Endodermal cell (in vitro differentiated cells): Measurements from ENCODE around the gene MAP3K6. TPM values are rescaled to one million over a fixed set of nuclear protein-coding genes. Genes with fewer than 3 reads are reported as not detected.
A peak's percentile ranks its signal among the peaks of the same experiment; 100 is the strongest.

Experiments used
- DNase-seq: peaks from one replicate; pipeline ENCODE4 v3.0.0-alpha.2; 2017
- H3K27ac ChIP-seq: 2 replicates; pipeline ENCODE4 v1.5.1; 2013; ENCODE audit warnings: mild to moderate bottlenecking, low read depth, low read length, moderate library complexity
- H3K27me3 ChIP-seq: 2 replicates; pipeline ENCODE4 v1.6.1; 2013; ENCODE audit warnings: mild to moderate bottlenecking, low read length, moderate library complexity; ENCODE audit not compliant: insufficient read depth, control insufficient read depth, poor library complexity, severe bottlenecking
- H3K36me3 ChIP-seq: 2 replicates; pipeline ENCODE4 v1.7.0; 2013; ENCODE audit warnings: mild to moderate bottlenecking, low read length, moderate library complexity; ENCODE audit not compliant: control insufficient read depth, insufficient read depth
- H3K4me1 ChIP-seq: one replicate; pipeline ENCODE4 v1.7.0; 2013; ENCODE audit warnings: low read length; ENCODE audit not compliant: control insufficient read depth, insufficient read depth
- H3K4me3 ChIP-seq: 2 replicates; pipeline ENCODE4 v1.5.1; 2013; ENCODE audit warnings: mild to moderate bottlenecking, low read length, moderate library complexity
- H3K9ac ChIP-seq: 2 replicates; pipeline ENCODE4 v1.6.1; 2013; ENCODE audit warnings: mild to moderate bottlenecking, low read length, moderate library complexity; ENCODE audit not compliant: poor library complexity, severe bottlenecking; ENCODE audit errors: extremely low read depth
- H3K9me3 ChIP-seq: 2 replicates; pipeline ENCODE4 v1.6.1; 2013; ENCODE audit warnings: mild to moderate bottlenecking, low read length, moderate library complexity; ENCODE audit not compliant: control insufficient read depth
- H3K27ac Mint-ChIP-seq: 2 replicates; pipeline ENCODE4 v1.8.0; 2020; ENCODE audit warnings: mixed read lengths
- H3K27me3 Mint-ChIP-seq: 2 replicates; pipeline ENCODE4 v1.8.0; 2021; ENCODE audit warnings: mild to moderate bottlenecking, mixed read lengths; ENCODE audit not compliant: insufficient read depth
- H3K36me3 Mint-ChIP-seq: 2 replicates; pipeline ENCODE4 v1.8.0; 2020; ENCODE audit warnings: low read depth, mixed read lengths
- H3K4me1 Mint-ChIP-seq: 2 replicates; pipeline ENCODE4 v1.8.0; 2020; ENCODE audit warnings: mixed read lengths
- H3K4me3 Mint-ChIP-seq: 2 replicates; pipeline ENCODE4 v1.8.0; 2020; ENCODE audit warnings: mild to moderate bottlenecking, moderate library complexity, mixed read lengths
- H3K9me3 Mint-ChIP-seq: 2 replicates; pipeline ENCODE4 v1.8.0; 2020; ENCODE audit warnings: mild to moderate bottlenecking, mixed read lengths
- WGBS, 2 experiments: methylation state at CpG; one replicate each; pipeline versions ENCODE4 v1.1.5 to v1.1.7; 2013; ENCODE audit warnings: missing lambda C conversion rate in 2 of 2, mixed read lengths in 1 of 2; ENCODE audit not compliant: insufficient coverage in 1 of 2, insufficient read length in 1 of 2; 5-methylcytosine and 5-hydroxymethylcytosine counted together
- total RNA-seq, 2 donors: library from RNA; stranded (reverse); fragmentation: NEBNext Ultra II Directional in 1 of 2; extraction: Animal tissue kit (Norgen Biotek cat#: 25700) in 1 of 2; gene quantifications; 2 replicates in 1 of 2; 3 replicates in 1 of 2; pipeline ENCODE4 v1.2.1, GENCODE V29; 2021
- TF ChIP-seq, protein P1 (sequence below): fragments of 200-600 bp; sonication (generic); conservative IDR thresholded peaks from 2 replicates; pipeline ENCODE4 v1.5.0; 2021; ENCODE audit warnings: antibody characterized with exemption, mild to moderate bottlenecking

Gene MAP3K6
- total RNA-seq, 2 donors from 2014 or later: 6.6 to 11.5 TPM

DNA sequence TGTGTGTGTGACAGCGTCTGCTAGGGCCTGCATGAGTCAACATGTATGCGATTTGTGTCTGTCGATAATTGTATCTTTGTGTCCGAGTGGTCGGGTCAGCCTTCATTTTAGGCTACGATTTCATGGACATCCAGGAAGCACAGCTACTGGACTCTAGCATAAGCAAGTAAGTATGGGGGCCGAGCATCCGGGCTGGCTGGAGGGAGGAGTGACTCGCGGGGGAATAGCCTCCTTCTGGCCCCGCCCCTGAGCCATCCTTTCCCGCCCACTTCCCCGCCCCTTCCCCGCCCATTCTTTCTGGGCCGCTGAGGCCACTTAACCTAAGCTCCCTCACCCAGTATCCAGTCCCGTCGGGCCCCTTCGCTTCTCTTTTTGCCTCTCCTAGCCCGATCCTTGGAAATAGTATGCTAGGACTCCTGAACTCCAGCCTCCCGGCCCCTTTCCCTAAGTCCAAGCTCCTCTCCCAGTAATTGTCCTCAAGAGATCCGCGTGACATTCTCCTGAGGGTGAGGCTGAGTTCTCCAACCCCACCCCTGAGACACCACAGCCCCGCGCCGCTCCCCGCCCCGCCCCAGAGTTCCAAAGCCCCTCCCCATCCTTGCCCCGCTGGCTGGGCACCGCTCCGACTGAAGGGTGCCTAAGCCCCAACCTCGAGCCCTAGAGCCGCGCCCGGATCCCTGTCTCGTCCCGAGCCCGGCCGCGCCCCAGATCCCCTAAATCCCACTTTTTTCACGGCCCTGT is 1.2 kb downstream of the MAP3K6 start:
- Mint-ChIP-seq H3K27me3 (peaks cover 31% of the 10 kb centered on the region), H3K27ac (peak overlapping the region; percentile 85), H3K9me3 (no peaks in the 10 kb centered on the region), H3K4me3 (peak overlapping the region; percentile 70), H3K36me3 (no peaks in the 10 kb centered on the region), H3K4me1 (peaks cover 12% of the 10 kb centered on the region)
- TF ChIP-seq, protein P1, sequence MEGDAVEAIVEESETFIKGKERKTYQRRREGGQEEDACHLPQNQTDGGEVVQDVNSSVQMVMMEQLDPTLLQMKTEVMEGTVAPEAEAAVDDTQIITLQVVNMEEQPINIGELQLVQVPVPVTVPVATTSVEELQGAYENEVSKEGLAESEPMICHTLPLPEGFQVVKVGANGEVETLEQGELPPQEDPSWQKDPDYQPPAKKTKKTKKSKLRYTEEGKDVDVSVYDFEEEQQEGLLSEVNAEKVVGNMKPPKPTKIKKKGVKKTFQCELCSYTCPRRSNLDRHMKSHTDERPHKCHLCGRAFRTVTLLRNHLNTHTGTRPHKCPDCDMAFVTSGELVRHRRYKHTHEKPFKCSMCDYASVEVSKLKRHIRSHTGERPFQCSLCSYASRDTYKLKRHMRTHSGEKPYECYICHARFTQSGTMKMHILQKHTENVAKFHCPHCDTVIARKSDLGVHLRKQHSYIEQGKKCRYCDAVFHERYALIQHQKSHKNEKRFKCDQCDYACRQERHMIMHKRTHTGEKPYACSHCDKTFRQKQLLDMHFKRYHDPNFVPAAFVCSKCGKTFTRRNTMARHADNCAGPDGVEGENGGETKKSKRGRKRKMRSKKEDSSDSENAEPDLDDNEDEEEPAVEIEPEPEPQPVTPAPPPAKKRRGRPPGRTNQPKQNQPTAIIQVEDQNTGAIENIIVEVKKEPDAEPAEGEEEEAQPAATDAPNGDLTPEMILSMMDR: no peak
- Histone ChIP-seq H3K9ac (no peak overlapping the region), H3K36me3 (no peaks in the 10 kb centered on the region), H3K27ac (peak overlapping the region; percentile 59), H3K4me1 (no peaks in the 10 kb centered on the region), H3K27me3 (peaks cover 15% of the 10 kb centered on the region), H3K4me3 (peak overlapping the region; percentile 88), H3K9me3 (no peaks in the 10 kb centered on the region)
- WGBS, 2 experiments: 9 to 27% methylated on average over 12 to 40 of the region's 40 CpGs
- peak; percentile 97 for DNase-seq

DNA sequence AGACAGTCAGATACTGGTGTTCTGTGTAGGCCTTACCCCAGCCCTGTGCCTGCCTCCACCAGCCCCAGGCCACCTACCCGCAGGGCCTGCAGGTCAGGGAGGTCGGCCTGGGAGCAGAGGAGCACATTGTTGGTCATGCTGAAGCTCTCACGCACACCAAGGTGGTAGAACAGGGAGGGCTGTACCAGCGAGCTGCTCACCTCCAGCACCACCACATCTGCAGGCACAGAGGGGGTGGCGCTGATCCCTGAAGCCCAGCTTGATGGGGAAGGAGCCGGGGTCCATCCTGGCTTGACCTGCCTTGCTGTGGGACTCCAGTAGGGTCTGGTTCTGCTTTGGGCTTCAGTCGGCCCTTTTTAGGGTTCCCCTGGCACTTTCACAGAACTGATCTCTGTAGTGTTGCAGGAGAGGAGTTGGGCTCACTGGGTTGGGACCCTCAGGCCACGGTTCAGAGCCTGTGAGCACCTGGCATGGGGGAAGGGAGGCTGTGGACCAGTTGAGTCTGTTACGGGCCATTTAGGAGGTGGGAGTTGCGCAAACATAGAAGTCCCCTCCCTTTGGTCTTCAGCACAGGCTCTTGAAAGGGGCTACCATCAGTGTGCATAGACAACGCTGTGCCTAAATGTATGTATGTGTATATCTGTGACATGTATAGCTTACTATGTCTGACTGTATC is 1.9 kb downstream of the MAP3K6 start:
- no peaks in the 10 kb centered on the region for H3K9me3 Mint-ChIP-seq
- H3K36me3 Mint-ChIP-seq: no peaks in the 10 kb centered on the region
- no peak overlapping the region for H3K4me3 ChIP-seq
- no peak overlapping the region for H3K27ac Mint-ChIP-seq
- peaks cover 36% of the 10 kb centered on the region for H3K27me3 Mint-ChIP-seq
- no peak overlapping the region for H3K9ac ChIP-seq
- H3K36me3 ChIP-seq: no peaks in the 10 kb centered on the region
- H3K27ac ChIP-seq: no peak overlapping the region
- peaks cover 15% of the 10 kb centered on the region for H3K4me1 Mint-ChIP-seq
- TF ChIP-seq, protein P1: no peak
- peaks cover 21% of the 10 kb centered on the region for H3K27me3 ChIP-seq
- no peaks in the 10 kb centered on the region for H3K4me1 ChIP-seq
- DNase-seq: no peak
- H3K9me3 ChIP-seq: no peaks in the 10 kb centered on the region
- WGBS, 2 experiments: 81 to 86% methylated on average over 5 to 11 of the region's 11 CpGs
- H3K4me3 Mint-ChIP-seq: no peak overlapping the region

DNA sequence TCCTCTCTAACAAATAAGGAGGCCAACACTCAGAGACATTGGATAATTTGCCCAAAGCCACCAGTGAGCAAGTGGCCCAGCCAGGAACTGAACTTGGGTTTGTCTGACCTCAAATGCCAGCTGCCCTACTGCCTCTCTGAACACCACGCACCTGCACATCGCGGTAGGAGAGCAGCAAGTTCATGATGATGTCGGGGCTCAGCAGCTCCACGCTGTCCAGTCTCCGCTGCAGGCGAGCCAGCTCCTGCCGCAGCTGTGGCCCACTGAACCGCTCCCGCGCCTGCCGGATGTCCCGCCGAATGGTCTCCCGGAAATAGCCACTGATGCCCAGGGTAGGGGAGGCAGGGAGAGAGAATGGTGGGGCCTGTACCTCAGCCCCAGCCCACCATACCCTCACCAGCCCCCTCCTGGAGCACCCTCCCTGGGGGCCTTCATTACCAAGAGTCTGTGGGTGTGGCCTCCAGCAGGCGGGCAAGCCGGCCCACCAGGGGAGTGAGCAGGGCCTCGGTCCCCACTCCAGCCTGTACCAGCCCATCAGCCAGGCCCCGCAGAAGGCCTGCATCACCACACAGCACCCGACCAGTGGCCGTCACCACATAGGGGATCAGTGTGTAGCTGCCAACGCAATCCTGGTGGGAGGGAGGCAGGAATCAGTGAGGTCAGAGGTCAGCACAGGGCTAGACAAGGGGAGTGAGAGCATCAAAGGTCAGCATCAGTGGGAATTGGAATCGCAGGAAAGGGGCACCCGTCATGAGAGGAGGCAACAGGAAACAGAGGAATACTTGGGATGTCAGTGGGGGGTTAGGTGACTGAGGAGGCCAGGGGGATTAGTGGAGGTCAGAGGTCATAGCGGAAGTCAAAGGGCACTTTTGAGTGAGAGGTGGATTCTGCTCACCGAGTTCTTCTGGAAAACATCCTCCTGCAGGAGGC is 2.7 kb downstream of the MAP3K6 start:
- Histone ChIP-seq H3K9ac (no peak overlapping the region), H3K27ac (no peak overlapping the region), H3K9me3 (no peaks in the 10 kb centered on the region), H3K27me3 (peaks cover 29% of the 10 kb centered on the region), H3K4me3 (no peak overlapping the region), H3K4me1 (no peaks in the 10 kb centered on the region), H3K36me3 (no peaks in the 10 kb centered on the region)
- TF ChIP-seq, protein P1: no peak
- Mint-ChIP-seq H3K9me3 (no peaks in the 10 kb centered on the region), H3K4me1 (peaks cover 16% of the 10 kb centered on the region), H3K27ac (no peak overlapping the region), H3K36me3 (no peaks in the 10 kb centered on the region), H3K4me3 (no peak overlapping the region), H3K27me3 (peaks cover 44% of the 10 kb centered on the region)
- 83 to 89% methylated on average over 15 to 26 of the region's 26 CpGs for WGBS, 2 experiments
- DNase-seq: no peak
